CD14-positive monocyte (primary cell): ENCODE data around the gene WDFY3. TPM values are rescaled to one million over a fixed set of nuclear protein-coding genes. Genes with fewer than 3 reads are reported as not detected.

Experiments used
- DNase-seq, 3 donors: peaks; one replicate each; pipeline ENCODE4 v3.0.0-alpha.2; 2011 to 2022
- H2AFZ ChIP-seq: 2 replicates; pipeline ENCODE4 v1.6.0; 2012; ENCODE audit warnings: mild to moderate bottlenecking, low read depth, low read length, inconsistent platforms; ENCODE audit not compliant: insufficient read depth, poor library complexity, severe bottlenecking
- H3K27ac ChIP-seq, 2 donors: 1 replicate in 1 of 2; 2 replicates in 1 of 2; pipeline ENCODE4 v1.5.1; 2012 to 2013; ENCODE audit warnings: low read length in 2 of 2, control low read depth in 1 of 2, inconsistent platforms in 1 of 2, low read depth in 1 of 2, mild to moderate bottlenecking in 1 of 2
- H3K27me3 ChIP-seq, 2 donors: one replicate each; pipeline versions ENCODE4 v1.6.0 to v1.6.1; 2011 to 2013; ENCODE audit warnings: low read length in 2 of 2; ENCODE audit not compliant: control insufficient read depth in 2 of 2, insufficient read depth in 2 of 2
- H3K36me3 ChIP-seq, 2 donors: replicated peaks in 1 of 2; 1 replicate in 1 of 2; 2 replicates in 1 of 2; pipeline versions ENCODE4 v1.5.1 to v1.6.1; 2012 to 2013; ENCODE audit warnings: low read length in 2 of 2, control low read depth in 1 of 2, inconsistent platforms in 1 of 2, mild to moderate bottlenecking in 1 of 2; ENCODE audit not compliant: insufficient read depth in 2 of 2, control insufficient read depth in 1 of 2
- H3K4me1 ChIP-seq, 2 donors: 1 replicate in 1 of 2; 2 replicates in 1 of 2; pipeline versions ENCODE4 v1.5.1 to v1.6.1; 2012 to 2013; ENCODE audit warnings: low read length in 2 of 2, control low read depth in 1 of 2, inconsistent platforms in 1 of 2, mild to moderate bottlenecking in 1 of 2, moderate library complexity in 1 of 2; ENCODE audit not compliant: insufficient read depth in 2 of 2, control insufficient read depth in 1 of 2
- H3K4me2 ChIP-seq: replicated peaks from 2 replicates; pipeline ENCODE3; 2012; ENCODE audit warnings: low read length, moderate library complexity, mild to moderate bottlenecking; ENCODE audit not compliant: poor library complexity, severe bottlenecking; ENCODE audit errors: extremely low read depth
- H3K4me3 ChIP-seq, 3 experiments: fragments of 200-600 bp in 1 of 3; sonication (generic) in 1 of 3; replicated peaks in 1 of 3; 1 replicate in 2 of 3; 2 replicates in 1 of 3; pipeline ENCODE4 v1.5.1; 2011 to 2013; ENCODE audit warnings: low read length in 3 of 3, mild to moderate bottlenecking in 3 of 3, control low read depth in 2 of 3, low read depth in 2 of 3, inconsistent platforms in 1 of 3, moderate library complexity in 1 of 3
- H3K79me2 ChIP-seq: 2 replicates; pipeline ENCODE4 v1.6.0; 2012; ENCODE audit warnings: mild to moderate bottlenecking, control low read depth, inconsistent platforms, low read length, moderate library complexity; ENCODE audit not compliant: insufficient read depth
- H3K9ac ChIP-seq: 2 replicates; pipeline ENCODE4 v1.6.0; 2017; ENCODE audit warnings: low read length, mild to moderate bottlenecking; ENCODE audit not compliant: insufficient read depth, poor library complexity, severe bottlenecking
- H3K9me3 ChIP-seq, 2 donors: replicated peaks in 1 of 2; 1 replicate in 1 of 2; 2 replicates in 1 of 2; pipeline versions ENCODE4 v1.5.1 to v1.6.1; 2012 to 2013; ENCODE audit warnings: low read length in 2 of 2, control low read depth in 1 of 2; ENCODE audit not compliant: control insufficient read depth in 1 of 2, insufficient read depth in 1 of 2
- H4K20me1 ChIP-seq: 2 replicates; pipeline ENCODE4 v1.6.0; 2012; ENCODE audit warnings: mild to moderate bottlenecking, low read length, control low read depth, moderate library complexity; ENCODE audit not compliant: insufficient read depth
- H3K27ac Mint-ChIP-seq, 7 donors: one replicate each; pipeline ENCODE4 v1.8.0; 2020; ENCODE audit warnings: mild to moderate bottlenecking in 7 of 7, mixed read lengths in 7 of 7, moderate library complexity in 6 of 7, inconsistent platforms in 2 of 7
- H3K27me3 Mint-ChIP-seq, 3 donors: one replicate each; pipeline ENCODE4 v1.8.0; 2021 to 2022; ENCODE audit warnings: low read depth in 3 of 3, mild to moderate bottlenecking in 3 of 3, mixed read lengths in 3 of 3, moderate library complexity in 3 of 3, inconsistent platforms in 1 of 3
- H3K36me3 Mint-ChIP-seq, 2 donors: one replicate each; pipeline ENCODE4 v1.8.0; 2020; ENCODE audit warnings: mixed read lengths in 2 of 2, inconsistent platforms in 1 of 2, mild to moderate bottlenecking in 1 of 2
- H3K4me1 Mint-ChIP-seq: one replicate; pipeline ENCODE4 v1.8.0; 2020; ENCODE audit warnings: mild to moderate bottlenecking, mixed read lengths
- H3K4me3 Mint-ChIP-seq, 2 donors: one replicate each; pipeline ENCODE4 v1.8.0; 2020; ENCODE audit warnings: mild to moderate bottlenecking in 2 of 2, mixed read lengths in 2 of 2, moderate library complexity in 1 of 2
- H3K9me3 Mint-ChIP-seq, 7 donors: one replicate each; pipeline ENCODE4 v1.8.0; 2020 to 2022; ENCODE audit warnings: mixed read lengths in 7 of 7, mild to moderate bottlenecking in 6 of 7, moderate library complexity in 6 of 7, inconsistent platforms in 2 of 7
- WGBS: methylation state at CpG from one replicate; pipeline ENCODE4 v1.1.5; 2013; ENCODE audit warnings: missing lambda C conversion rate; ENCODE audit not compliant: insufficient coverage; 5-methylcytosine and 5-hydroxymethylcytosine counted together
- intact Hi-C, 2 donors: fragments of 100-400 bp; cut with micrococcal nuclease; formaldehyde crosslinking; loops; one replicate each; pipeline versions ENCODE4 v1.15.0 to v1.15.1; 2023
- polyA plus RNA-seq, 3 donors: library from polyadenylated mRNA; depleted of rRNA in 1 of 3; unstranded in 2 of 3; stranded (reverse) in 1 of 3; fragments of 300-500 nt in 2 of 3; fragments of >200 nt in 1 of 3; fragmentation: Illumina TruSeq in 2 of 3; gene quantifications; 1 replicate in 2 of 3; 2 replicates in 1 of 3; pipeline ENCODE4 v1.2.3, GENCODE V29; 2012 to 2021
- TF ChIP-seq, protein P1 (sequence below): fragments of 200-600 bp; IDR thresholded peaks from one replicate; pipeline ENCODE4 v1.8.0; 2022; ENCODE audit warnings: antibody characterized with exemption, mild to moderate bottlenecking

Gene WDFY3
- polyA plus RNA-seq, 3 donors, result 5.6 to 35.5 (median 5.9) TPM

DNA sequence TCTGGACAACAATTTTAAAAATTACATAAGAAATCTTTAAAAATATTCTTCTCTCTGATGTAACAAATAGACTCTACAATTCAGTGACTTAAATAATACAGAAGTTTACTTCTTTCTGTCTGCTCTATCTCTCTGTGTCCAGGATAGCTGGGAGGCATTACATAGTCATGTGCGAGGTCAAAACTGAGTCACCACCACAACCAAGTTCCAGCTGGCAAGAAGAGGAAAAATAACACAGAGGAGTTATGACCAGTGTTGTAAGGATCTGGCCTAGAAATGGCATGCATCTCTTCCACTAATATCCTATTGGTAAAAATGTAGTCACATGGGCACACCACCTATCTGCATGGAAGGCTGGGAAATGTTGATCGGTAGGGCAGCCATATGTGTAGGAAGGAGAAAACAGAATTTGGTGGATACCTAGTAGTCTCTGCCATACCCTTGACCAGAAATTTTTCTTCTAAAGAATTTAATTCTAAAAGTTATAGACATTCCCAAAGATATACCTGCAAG is 39.4 kb upstream of the WDFY3 start:
- Histone ChIP-seq H3K36me3 (no peaks in the 10 kb centered on the region), H3K79me2 (no peaks in the 10 kb centered on the region), H3K9ac (no peak overlapping the region), H3K27ac (no peak overlapping the region), H4K20me1 (no peaks in the 10 kb centered on the region), H3K9me3 (no peaks in the 10 kb centered on the region), H3K4me2 (no peak overlapping the region), H3K4me1 (no peaks in the 10 kb centered on the region), H3K27me3 (no peaks in the 10 kb centered on the region), H2AFZ (no peak overlapping the region), H3K4me3 (no peak overlapping the region)
- Mint-ChIP-seq H3K4me3 (no peak overlapping the region), H3K27ac (peak overlapping the region in 1 of 7 donors; percentile 3), H3K9me3 (peaks cover 0 to 7% (median 3%) of the 10 kb centered on the region in 7 donors), H3K27me3 (peaks cover 2 to 5% (median 3%) of the 10 kb centered on the region in 3 donors), H3K4me1 (no peaks in the 10 kb centered on the region), H3K36me3 (no peaks in the 10 kb centered on the region)
- WGBS, result no CpG with 5 or more reads among the region's 2 CpGs
- intact Hi-C loops, result no loop called here
- TF ChIP-seq, protein P1, sequence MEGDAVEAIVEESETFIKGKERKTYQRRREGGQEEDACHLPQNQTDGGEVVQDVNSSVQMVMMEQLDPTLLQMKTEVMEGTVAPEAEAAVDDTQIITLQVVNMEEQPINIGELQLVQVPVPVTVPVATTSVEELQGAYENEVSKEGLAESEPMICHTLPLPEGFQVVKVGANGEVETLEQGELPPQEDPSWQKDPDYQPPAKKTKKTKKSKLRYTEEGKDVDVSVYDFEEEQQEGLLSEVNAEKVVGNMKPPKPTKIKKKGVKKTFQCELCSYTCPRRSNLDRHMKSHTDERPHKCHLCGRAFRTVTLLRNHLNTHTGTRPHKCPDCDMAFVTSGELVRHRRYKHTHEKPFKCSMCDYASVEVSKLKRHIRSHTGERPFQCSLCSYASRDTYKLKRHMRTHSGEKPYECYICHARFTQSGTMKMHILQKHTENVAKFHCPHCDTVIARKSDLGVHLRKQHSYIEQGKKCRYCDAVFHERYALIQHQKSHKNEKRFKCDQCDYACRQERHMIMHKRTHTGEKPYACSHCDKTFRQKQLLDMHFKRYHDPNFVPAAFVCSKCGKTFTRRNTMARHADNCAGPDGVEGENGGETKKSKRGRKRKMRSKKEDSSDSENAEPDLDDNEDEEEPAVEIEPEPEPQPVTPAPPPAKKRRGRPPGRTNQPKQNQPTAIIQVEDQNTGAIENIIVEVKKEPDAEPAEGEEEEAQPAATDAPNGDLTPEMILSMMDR, result no peak
- DNase-seq, result no peak

DNA sequence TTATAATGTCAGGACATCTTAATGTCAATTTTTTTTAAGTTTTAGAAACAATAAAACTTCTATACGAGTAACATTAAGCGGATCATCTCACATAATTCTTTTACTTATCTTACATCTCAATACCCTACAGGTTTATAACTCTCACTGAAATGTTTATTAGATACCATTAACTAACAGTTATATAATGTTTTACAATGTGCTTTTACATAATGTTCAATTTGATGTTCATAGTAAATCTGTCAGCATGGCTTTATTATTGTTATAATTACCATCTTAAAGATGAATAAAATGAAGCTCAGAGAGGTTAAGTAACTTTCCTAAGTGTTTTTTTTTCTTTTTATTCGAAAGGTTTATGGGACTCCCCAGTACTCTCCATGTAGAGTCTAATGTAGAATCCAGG is 33.9 kb upstream of the WDFY3 start:
- Mint-ChIP-seq H3K27me3 (peaks cover 3 to 8% (median 5%) of the 10 kb centered on the region in 3 donors), H3K36me3 (no peaks in the 10 kb centered on the region), H3K27ac (no peak overlapping the region), H3K4me1 (no peaks in the 10 kb centered on the region), H3K9me3 (peaks cover 0 to 8% (median 3%) of the 10 kb centered on the region in 7 donors), H3K4me3 (no peak overlapping the region)
- Histone ChIP-seq H3K36me3 (no peaks in the 10 kb centered on the region), H3K27me3 (peaks cover 0 to 3% of the 10 kb centered on the region in 2 donors), H3K4me2 (no peak overlapping the region), H3K9me3 (no peaks in the 10 kb centered on the region), H2AFZ (no peak overlapping the region), H4K20me1 (no peaks in the 10 kb centered on the region), H3K4me3 (no peak overlapping the region), H3K79me2 (no peaks in the 10 kb centered on the region), H3K9ac (no peak overlapping the region), H3K27ac (no peak overlapping the region), H3K4me1 (no peaks in the 10 kb centered on the region)
- intact Hi-C loops, result no loop called here
- TF ChIP-seq, protein P1, result no peak
- DNase-seq, result no peak
- no CpG with 5 or more reads among the region's 3 CpGs for WGBS
